HG03280 (cell line): ENCODE measurements around the gene ZCRB1.
A peak's percentile ranks its signal among the peaks of the same experiment; 100 is the strongest.
"Not testable (repeated sequence)": the region's sequence is repeated elsewhere in the genome, so short reads cannot be mapped to it uniquely, and the experiment has no call there.

Source experiments
- ATAC-seq: cut with Tn5 transposase; IDR thresholded peaks from one replicate; pipeline ENCODE4 v1.9.1; 2021; ENCODE audit warnings: mild to moderate bottlenecking, moderate library complexity; ENCODE audit not compliant: unreplicated experiment

The ZCRB1 gene, protein sequence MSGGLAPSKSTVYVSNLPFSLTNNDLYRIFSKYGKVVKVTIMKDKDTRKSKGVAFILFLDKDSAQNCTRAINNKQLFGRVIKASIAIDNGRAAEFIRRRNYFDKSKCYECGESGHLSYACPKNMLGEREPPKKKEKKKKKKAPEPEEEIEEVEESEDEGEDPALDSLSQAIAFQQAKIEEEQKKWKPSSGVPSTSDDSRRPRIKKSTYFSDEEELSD

DNA sequence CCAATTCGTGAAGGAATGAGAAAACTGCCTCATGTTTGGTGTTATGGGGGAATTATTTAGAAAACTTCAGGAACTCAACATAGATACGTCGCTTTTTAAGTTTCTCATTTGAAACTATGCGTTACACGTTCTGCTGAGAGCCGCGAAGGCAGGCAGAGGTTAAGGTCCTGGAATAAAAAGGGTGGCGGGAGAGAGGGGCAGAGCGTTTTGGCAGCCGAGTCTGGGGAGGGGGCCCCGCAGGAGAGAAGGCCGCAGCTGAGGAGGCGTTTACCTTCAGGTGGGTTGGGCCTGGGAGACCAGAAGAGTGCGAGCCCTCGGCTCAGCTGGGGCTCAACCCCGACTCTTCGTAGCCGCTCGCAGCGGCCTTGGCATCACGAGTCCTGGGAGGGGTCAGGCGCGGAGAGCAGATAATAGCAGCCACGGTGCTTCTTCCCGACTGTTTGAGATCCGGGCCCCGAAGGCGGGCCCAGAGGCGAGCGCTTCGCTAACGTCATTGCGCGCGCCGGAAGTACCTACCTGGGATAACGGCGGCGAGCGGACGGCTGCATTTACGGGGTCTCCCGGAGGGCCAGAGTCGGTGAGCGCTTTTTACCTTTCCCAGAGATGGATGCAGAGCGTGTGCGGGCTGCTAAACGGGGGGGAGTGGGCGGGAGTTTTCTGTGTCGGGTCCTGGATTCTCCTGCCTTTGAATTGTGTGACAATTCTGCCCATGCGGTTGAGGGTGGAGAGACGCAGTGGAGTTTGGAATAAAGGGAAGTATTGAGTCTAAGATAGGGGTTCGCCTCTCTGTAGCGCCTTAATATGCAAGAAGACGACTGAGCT lies at the start of gene ZCRB1, which contains the start of gene PPHLN1:
ZCRB1 (minus strand) TSS at position 442 of the 822 bp plus-strand sequence. CDS start 1,992 bp downstream, outside the sequence.
PPHLN1 (plus strand) TSS at position 515 of the 822 bp plus-strand sequence. CDS start 9,736 bp downstream, outside the sequence.
- ATAC-seq = peak; percentile 92

DNA sequence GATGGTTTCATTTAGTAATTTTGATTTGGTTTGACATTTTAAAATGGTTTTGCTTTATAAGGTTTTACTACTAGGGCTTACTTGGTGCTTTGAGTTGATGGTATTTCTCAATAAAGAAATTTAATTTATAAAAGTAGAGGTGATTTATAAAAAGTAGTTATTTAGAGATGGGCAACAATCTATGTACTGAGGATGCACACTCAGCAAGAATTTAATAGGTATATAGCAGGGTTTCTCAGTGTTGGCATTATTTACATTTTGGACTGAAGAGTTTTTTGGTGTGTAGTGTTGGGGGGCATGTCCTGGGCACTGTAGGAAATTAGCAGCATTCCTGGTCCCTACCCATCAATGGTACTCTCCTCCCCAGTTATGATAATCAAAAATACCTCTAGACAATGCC lies 47.8 kb upstream of the ZCRB1 start:
- no peak for ATAC-seq

DNA sequence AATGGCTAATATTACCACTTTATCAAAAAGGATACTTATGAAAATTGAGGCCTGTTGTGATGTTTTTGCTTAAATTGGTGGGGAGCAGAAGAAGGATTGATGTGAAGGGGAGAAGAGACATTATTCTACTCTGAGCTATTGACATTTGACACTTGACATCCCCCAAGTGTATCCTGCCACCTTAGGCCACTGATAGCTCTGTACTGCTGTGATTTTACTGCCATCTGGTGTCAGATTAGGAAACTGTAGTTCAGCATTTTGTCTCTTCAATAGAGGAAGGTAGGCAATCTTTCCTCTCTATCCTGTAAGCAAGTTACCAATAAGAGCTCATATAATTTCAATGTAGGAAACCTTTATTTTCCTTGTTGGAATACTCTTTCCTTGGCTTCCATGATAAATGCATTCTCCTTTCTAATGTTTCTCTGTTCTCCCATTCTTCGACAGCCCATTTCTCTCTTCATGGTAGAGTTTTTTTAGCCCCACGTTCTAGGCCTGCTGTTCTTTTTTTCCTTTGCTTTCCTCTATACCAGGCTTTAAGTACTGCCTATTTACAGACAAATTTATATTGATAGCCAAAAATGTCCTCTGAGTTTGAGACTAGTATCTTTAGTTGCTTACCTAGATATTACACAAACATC lies 46.4 kb upstream of the ZCRB1 start:
- peak; percentile 83 for ATAC-seq

DNA sequence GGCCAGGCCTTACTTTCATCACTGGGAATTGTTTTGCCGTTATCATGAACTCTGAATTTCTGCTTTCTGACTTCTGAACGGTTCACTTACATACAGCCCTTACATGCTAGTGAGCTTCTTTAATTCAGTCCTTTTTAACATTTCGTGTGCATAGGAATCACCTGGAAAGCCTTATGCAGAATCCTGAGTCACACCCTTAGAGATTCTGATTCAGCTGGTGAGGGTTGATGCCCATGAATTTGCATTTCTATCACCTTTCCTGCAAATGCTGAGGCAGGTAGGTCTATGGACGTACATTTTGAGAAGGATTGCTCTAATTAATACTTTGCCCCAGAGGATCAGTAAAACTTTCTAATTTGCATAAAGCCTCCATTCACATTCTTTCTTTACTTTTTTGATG lies 44.1 kb upstream of the ZCRB1 start:
- ATAC-seq = no peak

DNA sequence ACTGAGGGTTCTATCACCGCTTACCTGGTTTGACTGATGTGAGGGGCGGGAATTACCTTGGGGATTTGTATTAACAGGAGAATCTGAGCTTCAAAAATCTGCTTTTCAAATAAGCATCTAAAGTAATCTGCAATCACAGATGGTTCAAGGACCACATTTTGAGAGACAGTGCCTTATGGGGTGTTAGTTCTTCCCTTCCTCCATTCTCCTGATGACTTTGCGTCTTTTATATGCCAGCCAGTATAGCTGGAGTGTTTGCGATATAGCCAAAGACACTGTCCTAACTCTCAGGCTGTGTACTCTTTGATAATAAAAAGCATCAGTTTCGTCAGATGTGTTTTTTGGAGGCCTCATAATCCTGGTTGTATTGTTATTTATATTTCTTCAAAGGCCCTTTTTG lies 39.6 kb upstream of the ZCRB1 start:
- ATAC-seq = no peak

DNA sequence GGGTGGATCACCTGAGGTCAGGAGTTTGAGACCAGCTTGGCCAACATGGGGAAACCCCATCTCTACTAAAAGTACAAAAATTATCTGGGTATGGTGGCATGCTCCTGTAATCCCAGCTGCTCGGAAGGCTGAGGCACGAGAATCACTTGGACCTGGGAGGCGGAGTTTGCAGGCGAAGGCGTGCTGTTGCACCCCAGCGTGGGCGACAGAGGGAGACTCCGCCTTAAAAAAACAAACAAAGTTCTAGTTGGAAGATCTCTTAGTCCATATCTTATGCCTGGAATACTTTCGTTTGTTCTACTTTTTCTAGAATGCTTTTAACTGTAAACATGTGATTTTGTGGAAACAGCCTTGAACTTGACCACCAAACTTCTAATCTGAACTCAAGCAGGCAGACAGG lies 38.8 kb upstream of the ZCRB1 start:
- no peak for ATAC-seq

DNA sequence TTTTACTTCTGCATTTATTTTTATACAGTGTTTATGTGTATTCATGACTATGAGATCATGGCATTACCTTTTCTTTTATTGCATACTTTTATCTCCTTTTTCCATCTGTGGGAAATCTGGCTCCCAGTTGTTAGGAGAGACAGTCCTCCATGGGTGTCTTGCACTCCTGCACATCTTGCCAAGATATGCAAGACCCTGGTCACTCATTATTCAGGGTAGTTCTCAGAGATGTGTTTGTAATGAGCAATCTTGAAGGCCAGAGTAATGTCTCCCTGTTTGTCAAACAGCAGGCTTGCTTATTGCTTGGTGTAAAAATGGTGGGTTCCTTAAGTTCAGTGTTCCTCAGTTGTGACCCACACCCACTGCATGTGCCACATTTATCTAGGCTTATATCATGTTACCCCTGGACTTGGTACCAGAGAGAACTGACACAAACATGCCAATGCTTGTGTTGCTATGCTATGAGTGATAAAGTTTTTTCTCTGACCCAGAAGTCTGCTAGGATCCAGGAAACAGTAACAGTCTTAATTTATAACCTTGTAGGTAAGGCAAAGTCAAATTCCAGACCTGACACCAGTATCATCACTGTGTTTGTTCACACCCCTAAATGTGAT lies 36.9 kb upstream of the ZCRB1 start:
- no peak for ATAC-seq

DNA sequence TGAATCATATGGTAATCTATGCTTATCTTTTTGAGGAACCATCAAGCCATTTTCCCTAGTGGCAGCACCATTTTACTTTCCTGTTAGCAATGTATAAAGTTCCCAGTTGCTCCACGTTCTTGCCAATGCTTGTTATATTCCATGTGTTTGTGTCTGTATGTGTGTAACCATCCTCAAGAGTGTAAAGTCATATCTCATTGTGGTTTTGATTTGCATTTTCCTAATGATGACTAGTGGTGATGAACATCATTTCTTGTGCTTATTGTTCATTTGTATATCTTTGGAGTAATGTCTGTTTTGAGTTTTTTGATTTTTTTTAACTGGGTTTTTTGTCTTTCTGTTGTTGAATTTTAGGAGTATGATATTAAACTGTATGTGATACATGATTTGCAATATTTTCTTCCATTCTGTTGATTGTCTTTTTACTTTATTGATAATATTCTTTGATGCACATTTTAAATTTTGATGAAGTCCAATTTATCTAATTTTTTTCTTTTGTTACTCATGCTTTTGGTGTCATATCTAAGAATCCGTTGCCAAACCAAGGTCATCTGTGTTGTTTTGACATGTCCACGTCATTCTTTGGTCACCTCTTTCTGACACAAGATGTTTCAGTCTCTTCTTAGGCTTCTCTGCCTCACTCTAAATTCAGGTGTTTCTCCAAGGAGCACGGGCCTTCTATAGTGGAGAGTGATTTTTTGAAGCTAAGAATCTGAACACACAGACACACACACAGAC lies 36.2 kb upstream of the ZCRB1 start:
- no peak for ATAC-seq

DNA sequence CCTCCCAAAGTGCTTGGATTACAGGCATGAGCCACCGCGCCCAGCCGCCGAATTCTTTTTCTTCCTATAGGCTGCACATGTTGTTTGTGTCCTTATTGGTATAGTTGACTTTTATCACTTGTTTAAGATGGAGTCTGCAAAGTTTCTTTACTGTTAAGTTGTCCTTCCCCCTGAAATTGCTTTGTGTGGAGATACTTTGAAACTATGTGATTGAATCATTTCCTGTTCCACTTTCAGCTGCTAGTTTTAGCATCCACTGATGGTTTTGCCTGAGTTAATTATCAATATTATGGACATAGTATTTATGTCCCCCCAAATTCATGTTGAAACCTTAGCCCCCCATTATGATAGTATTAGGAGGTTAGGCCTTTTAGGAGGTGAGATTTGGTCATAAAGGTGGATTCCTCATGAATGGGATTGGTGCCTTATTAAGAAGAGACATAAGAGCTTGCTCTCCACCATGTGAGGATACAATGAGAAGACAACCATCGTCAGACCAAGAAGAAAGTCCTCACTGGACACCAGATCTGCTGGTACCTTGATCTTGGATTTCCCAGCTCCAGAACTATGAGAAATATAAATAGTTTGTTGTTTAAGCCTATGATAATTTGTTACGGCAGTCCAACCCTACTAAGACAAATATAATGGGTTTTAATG lies 35.0 kb upstream of the ZCRB1 start:
- peak; percentile 69 for ATAC-seq

DNA sequence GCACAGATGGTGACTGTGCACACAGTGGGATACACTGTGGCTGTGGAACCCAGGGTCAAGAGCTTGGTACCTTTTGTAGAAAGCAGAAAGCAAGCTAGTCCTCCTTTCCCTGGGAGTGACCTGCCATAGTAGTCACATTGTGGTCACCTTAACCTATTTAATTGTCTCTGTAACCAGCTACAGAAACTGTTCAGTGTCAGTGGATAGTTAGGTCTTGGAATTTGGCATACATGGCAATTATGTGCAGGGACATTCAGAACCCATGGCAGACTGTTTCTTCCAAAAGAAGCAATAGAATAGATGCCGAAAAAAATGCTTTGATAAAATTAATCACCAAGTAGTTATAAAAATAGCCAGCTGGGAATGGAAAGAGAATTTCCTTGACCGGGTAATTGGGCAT lies 30.4 kb upstream of the ZCRB1 start:
- no peak for ATAC-seq

DNA sequence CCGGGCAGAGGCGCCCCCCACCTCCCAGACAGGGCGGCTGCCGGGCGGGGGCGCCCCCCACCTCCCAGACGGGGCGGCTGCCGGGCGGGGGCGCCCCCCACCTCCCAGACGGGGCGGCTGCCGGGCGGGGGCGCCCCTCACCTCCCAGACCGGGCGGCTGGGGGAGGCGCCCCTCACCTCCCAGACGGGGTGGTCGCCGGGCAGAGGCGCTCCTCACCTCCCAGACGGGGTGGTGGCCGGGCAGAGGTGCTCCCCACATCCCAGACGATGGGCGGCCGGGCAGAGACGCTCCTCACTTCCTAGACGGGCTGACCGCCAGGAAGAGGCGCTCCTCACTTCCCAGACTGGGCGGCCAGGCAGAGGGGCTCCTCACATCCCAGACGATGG lies 24.1 kb upstream of the ZCRB1 start:
- not testable (repeated sequence) for ATAC-seq

DNA sequence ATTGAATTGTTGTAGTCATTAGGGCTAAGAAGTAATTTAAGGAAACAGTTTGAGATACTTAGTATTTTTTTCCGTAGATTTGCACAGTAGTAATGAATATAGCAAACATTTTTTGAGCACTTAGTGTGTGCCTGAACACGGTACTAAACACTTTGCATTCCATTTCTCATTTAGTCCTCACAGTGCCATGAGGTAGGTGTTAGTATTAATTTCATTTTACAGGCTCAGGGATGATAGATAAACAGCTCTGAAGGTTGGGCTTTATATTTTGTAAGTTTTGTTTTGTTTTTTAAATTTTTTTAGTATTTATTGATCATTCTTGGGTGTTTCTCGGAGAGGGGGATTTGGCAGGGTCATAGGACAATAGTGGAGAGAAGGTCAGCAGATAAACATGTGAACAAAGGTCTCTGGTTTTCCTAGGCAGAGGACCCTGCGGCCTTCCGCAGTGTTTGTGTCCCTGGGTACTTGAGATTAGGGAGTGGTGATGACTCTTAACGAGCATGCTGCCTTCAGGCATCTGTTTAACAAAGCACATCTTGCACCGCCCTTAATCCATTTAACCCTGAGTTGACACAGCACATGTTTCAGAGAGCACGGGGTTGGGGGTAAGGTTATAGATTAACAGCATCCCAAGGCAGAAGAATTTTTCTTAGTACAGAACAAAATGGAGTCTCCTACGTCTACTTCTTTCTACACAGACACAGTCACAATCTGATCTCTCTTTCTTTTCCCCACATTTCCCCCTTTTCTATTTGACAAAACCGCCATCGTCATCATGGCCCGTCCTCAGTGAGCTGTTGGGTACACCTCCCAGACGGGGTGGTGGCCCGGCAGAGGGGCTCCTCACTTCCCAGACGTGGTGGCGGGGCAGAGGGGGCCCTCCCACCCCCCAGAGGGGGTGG lies 23.5 kb upstream of the ZCRB1 start:
- ATAC-seq = not testable (repeated sequence)

DNA sequence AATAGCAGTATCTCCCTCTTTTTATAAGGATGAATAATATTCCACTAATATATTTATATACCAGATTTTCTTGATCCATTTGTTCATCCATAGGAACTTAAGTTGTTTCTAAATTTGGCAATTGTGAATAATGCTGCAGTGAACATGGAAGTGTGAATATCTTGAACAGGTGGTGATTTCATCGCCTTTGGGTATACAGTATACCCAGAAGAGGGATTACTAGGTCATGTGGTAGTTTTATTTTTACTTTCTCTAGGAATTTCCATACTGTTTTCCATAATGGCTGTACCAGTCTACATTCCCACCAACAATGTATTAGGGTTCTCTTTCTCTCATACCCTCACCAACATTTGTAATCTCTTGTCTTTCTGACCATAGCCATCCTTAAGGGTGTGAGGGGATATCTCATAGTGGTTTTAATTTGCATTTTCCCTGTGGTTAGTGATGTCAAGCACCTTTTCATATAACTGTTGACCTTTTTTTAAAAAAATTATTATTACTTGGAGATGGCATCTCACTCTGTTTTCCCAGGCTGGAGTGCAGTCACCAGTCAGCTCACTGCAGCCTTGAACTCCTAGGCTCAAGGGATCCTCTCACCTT lies 20.6 kb upstream of the ZCRB1 start:
- ATAC-seq = no peak

DNA sequence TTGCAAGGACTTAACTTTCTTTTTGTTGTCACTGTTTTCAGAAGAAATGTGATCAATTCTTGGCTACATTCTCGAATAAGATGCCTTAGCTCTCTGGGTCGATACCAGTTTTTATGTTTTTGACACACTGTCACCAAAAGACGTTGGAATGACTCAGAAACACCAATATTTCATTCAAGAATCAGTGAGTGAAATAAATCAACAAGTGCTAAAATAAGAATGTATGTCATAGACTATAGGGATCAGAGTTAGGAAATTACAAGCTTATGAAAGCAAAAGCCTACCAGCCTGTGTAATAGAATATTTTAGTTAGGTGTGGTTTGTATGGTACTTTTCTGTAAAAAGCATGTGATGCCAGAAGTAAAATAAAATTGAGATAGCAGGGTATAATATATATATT lies 17.8 kb upstream of the ZCRB1 start:
- no peak for ATAC-seq

DNA sequence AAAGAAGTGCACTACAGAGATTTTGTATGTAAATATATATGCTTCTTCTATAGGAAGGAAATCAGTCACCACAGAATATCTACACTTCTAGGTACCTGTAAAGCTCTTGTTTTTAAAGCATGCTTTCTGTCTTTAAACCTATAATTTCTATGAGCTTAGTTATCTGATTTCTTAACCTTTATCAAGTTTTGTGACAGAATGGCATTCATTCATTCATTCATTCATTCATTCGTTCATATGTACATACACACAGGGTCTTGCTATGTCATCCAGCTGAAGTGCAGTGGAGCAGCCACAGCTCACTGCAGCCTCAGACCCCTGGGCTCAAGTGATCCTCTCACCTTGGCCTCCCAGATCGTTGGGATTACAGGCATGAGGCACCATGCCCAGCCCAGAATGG lies 16.1 kb upstream of the ZCRB1 start:
- ATAC-seq = no peak

DNA sequence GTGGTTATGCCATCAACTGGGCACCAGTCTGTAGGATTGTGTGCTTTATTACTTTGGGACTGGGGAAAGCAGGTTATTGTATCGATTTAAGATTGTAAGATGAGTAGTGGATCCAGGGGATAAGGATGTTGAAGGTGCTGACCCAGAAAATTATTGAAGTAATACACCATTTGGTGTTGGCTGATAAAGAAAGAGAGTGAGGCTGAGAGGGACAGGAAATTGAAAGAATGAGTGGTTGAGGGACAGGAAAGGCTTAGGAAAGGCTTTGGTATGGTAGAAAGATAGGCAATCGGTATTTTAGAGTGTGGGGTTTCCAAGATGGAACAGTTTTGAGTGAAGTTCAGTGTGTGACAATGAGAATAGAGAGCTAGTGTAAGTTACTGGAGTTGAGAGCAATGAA lies 12.4 kb upstream of the ZCRB1 start:
- no peak for ATAC-seq

DNA sequence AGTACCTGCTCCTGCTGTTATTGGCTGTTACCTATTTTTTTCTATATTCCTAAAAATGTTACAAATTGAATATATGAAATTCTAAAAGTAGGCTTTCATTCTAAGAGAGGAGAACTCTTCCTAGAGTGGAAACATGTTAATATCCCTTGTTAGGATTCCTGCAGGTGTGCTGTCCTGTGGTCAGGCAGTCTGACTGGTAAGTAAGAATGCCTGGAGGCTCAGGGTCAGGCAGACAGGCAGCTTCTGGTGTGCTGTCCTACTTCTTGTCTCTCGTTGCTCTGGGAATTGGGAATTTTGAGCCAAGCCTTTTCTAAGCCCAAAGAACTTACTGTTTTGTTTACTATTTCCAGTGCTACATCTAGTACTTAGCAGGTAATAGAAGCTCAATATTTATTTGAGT lies 10.4 kb upstream of the ZCRB1 start:
- ATAC-seq = no peak

DNA sequence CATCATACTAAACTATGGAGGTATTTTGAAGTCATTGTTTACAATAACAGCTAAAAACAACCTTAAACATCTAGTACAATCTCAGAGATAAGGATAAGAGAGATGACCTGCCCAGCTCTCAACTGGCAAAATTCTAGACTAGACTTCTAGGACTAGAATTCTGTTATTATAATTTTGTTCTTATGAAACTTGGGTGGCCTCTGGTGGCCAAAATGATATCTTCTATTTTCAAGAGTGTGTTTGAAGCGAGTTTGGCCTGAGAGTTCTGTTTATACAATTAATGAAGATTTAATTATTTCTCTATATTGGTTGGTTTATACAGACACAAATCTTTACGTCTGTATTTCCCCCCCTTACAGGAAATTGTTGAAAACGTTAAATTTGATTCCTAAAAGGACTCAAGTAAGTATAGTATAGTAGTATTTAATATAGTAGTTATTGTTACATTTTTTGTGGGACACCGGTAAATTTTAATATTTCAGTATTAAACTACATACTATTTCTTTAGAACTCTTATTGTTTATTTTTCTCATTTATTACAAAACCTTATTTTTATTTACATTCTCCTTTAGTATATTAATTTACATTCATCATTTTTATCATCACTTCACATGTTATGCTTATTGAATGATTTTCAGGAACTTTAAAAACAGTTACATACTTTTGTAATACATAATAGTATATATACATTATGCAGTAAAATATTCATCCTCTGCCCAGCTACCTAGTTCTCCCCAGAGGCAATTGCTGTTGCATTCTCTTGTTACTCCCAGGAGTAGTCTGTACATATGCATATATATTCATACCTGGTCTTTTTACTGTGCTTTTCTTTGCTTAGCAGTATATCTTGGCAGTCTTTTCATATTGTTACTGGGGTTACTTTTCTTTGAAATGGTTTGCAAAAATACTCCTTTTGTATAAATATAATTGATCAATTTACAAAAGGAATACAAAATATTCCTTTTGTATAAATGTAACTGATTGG lies 6.7 kb upstream of the ZCRB1 start:
- ATAC-seq = peak; percentile 78
